GM12878 (cell line): Measurements from ENCODE around the gene SCYGR3. TPM values are rescaled to one million over a fixed set of nuclear protein-coding genes. Genes with fewer than 3 reads are reported as not detected.

Experiments used
- ATAC-seq: fragments of 200-7000 bp; cut with Tn5 transposase; 3 replicates; pipeline ENCODE4 v1.9.1; 2020; ENCODE audit warnings: mild to moderate bottlenecking, moderate library complexity
- BruUV-seq: library from RNA; stranded (reverse); fragments of 400-500 nt; replicated peaks from 2 replicates; lab custom pipeline; 2021; lab: Mats Ljungman, UMichigan
- CTCF ChIA-PET: fragments of 300-600 bp; sonication (Branson Sonifier 250); formaldehyde crosslinking; extraction: SDS; loops from one replicate; lab custom pipeline; 2021; ENCODE audit warnings: inconsistent platforms; lab: Yijun Ruan, JAX
- POLR2A ChIA-PET: fragments of 350-600 bp; formaldehyde crosslinking; extraction: SDS; loops from one replicate; lab custom pipeline; 2021; ENCODE audit warnings: inconsistent platforms; lab: Charles Lee
- RAD21 ChIA-PET: fragments of 300-600 bp; sonication (Branson Sonifier 250); formaldehyde crosslinking; loops from one replicate; lab custom pipeline; 2023; ENCODE audit warnings: antibody characterized with exemption; ENCODE audit not compliant: unreplicated experiment; lab: Charles Lee
- SMC1A ChIA-PET: fragments of 300-600 bp; sonication (Branson Sonifier 250); formaldehyde crosslinking; loops from one replicate; lab custom pipeline; 2023; ENCODE audit not compliant: unreplicated experiment, uncharacterized antibody; lab: Charles Lee
- DNase-seq: peaks from one replicate; pipeline ENCODE4 v3.0.0-alpha.2; 2011; ENCODE audit warnings: low read depth, low spot score
- FAIRE-seq: peaks from 3 replicates; lab custom pipeline; 2011; peaks lifted over from hg19 to GRCh38; lab: Jason Lieb, UNC
- H2AFZ ChIP-seq: 2 replicates; pipeline ENCODE4 v1.6.0; 2011; ENCODE audit warnings: low read depth, low read length, control low read depth; ENCODE audit not compliant: control insufficient read depth
- H3K27ac ChIP-seq: 2 replicates; pipeline ENCODE4 v1.5.1; 2011; ENCODE audit warnings: control low read depth; ENCODE audit not compliant: control insufficient read depth, insufficient read depth
- H3K27me3 ChIP-seq, 2 experiments: replicated peaks in 1 of 2; 2 replicates each; pipeline versions ENCODE4 v1.6.0 to v1.6.1; 2011; ENCODE audit warnings: low read length in 1 of 2; ENCODE audit not compliant: control insufficient read depth in 2 of 2, insufficient read depth in 2 of 2
- H3K36me3 ChIP-seq, 2 experiments: 2 replicates each; pipeline ENCODE4 v1.5.1; 2011; ENCODE audit warnings: low read length in 1 of 2; ENCODE audit not compliant: control insufficient read depth in 2 of 2, insufficient read depth in 2 of 2
- H3K4me1 ChIP-seq: 2 replicates; pipeline ENCODE4 v1.6.1; 2011; ENCODE audit warnings: mild to moderate bottlenecking, low read length, moderate library complexity, mixed read lengths; ENCODE audit not compliant: control insufficient read depth, insufficient read depth
- H3K4me2 ChIP-seq: 2 replicates; pipeline ENCODE4 v1.6.0; 2011; ENCODE audit warnings: control low read depth; ENCODE audit not compliant: control insufficient read depth, insufficient read depth
- H3K4me3 ChIP-seq: fragments of 200-600 bp; sonication (generic); 2 replicates; pipeline ENCODE4 v1.5.1; 2016
- H3K79me2 ChIP-seq: 2 replicates; pipeline ENCODE4 v1.6.0; 2011; ENCODE audit warnings: low read length; ENCODE audit not compliant: control insufficient read depth, insufficient read depth
- H3K9ac ChIP-seq: 2 replicates; pipeline ENCODE4 v1.8.0; 2011; ENCODE audit warnings: low read length, control low read depth, mixed read lengths; ENCODE audit not compliant: control insufficient read depth, insufficient read depth
- H3K9me3 ChIP-seq: replicated peaks from 3 replicates; pipeline ENCODE4 v1.5.1; 2011; ENCODE audit warnings: mild to moderate bottlenecking, low read length; ENCODE audit not compliant: control insufficient read depth, insufficient read depth
- H4K20me1 ChIP-seq: 2 replicates; pipeline ENCODE4 v1.6.0; 2011; ENCODE audit not compliant: control insufficient read depth, insufficient read depth
- CREB1 ChIP-seq: IDR thresholded peaks from 2 replicates; pipeline ENCODE4 v1.6.1; 2012; ENCODE audit warnings: low read depth, mild to moderate bottlenecking, inconsistent platforms
- IRF4 ChIP-seq: IDR thresholded peaks from 2 replicates; pipeline ENCODE4 v1.6.1; 2011; ENCODE audit warnings: low read depth, low read length
- KLF5 ChIP-seq: fragments of 450-650 bp; IDR thresholded peaks from 2 replicates; pipeline ENCODE4 v1.6.1; 2014; ENCODE audit warnings: mild to moderate bottlenecking; ENCODE audit not compliant: partially characterized antibody
- NR2C2 ChIP-seq: IDR thresholded peaks from 2 replicates; pipeline ENCODE4 v1.6.1; 2011; ENCODE audit warnings: borderline replicate concordance, low read depth; ENCODE audit not compliant: control insufficient read depth, insufficient read length
- SRF ChIP-seq, 2 experiments: IDR thresholded peaks; 2 replicates each; pipeline ENCODE4 v1.6.1; 2011; ENCODE audit warnings: low read depth in 2 of 2, low read length in 2 of 2, mild to moderate bottlenecking in 1 of 2, moderate library complexity in 1 of 2
- TAF1 ChIP-seq: IDR thresholded peaks from 2 replicates; pipeline ENCODE4 v1.6.1; 2011; ENCODE audit warnings: mild to moderate bottlenecking, low read depth, low read length, borderline replicate concordance
- USF1 ChIP-seq: IDR thresholded peaks from 2 replicates; pipeline ENCODE4 v1.6.1; 2011; ENCODE audit warnings: borderline replicate concordance, low read depth, mild to moderate bottlenecking, moderate library complexity, mixed read lengths, low read length; ENCODE audit not compliant: insufficient read depth; ENCODE audit errors: extremely low read length
- WGBS: methylation state at CpG from one replicate; pipeline ENCODE4 v1.1.6; 2016; ENCODE audit warnings: low lambda C conversion rate; ENCODE audit not compliant: insufficient replicate concordance, insufficient coverage; ENCODE audit errors: missing lambda C conversion rate; 5-methylcytosine and 5-hydroxymethylcytosine counted together
- in situ Hi-C: fragments of 300-500 bp; cut with MboI; formaldehyde crosslinking; loops from 9 replicates; pipeline ENCODE4 v1.14.3; 2018; ENCODE audit warnings: mixed read lengths
- intact Hi-C: fragments of 100-400 bp; cut with micrococcal nuclease; formaldehyde crosslinking; loops from one replicate; pipeline ENCODE4 v1.14.2; 2022; ENCODE audit not compliant: unreplicated experiment
- polyA plus RNA-seq, 11 experiments: library from polyadenylated mRNA; depleted of rRNA in 4 of 11; unstranded in 6 of 11; stranded (reverse) in 5 of 11; fragments of >200 nt; fragmentation: Nextera tagmentation in 4 of 11; fragmentation: Illumina TruSeq in 1 of 11; extraction: Ambion mirVana in 4 of 11; extraction: Trizol in 1 of 11; gene quantifications; 1 replicate in 1 of 11; 2 replicates in 10 of 11; pipeline versions ENCODE4 v1.2.1 to v1.2.3, GENCODE V29; 2011 to 2016; ENCODE audit warnings: inconsistent platforms in 2 of 11, missing spikeins in 2 of 11, low read depth in 1 of 11
- total RNA-seq, 4 experiments: library from RNA; depleted of rRNA in 3 of 4; stranded (reverse); fragments of >200 nt in 3 of 4; fragmentation: Illumina TruSeq in 1 of 4; extraction: Trizol in 1 of 4; gene quantifications; 2 replicates each; pipeline versions ENCODE4 v1.2.1 to v1.2.3, GENCODE V29; 2013 to 2021

The SCYGR3 gene
- total and polyA plus RNA-seq, 10 of the 15 experiments (the other 5 are each of a cell fraction or from before 2014, with no cell fraction given) = not detected

- Histone ChIP-seq H3K4me1 (no peaks in the 10 kb centered on the region), H3K27ac (no peak overlapping the region), H3K36me3 (no peaks in the 10 kb centered on the region), H3K9me3 (no peaks in the 10 kb centered on the region), H3K4me3 (no peak overlapping the region), H3K4me2 (no peak overlapping the region), H3K79me2 (no peaks in the 10 kb centered on the region), H3K27me3 (no peaks in the 10 kb centered on the region), H3K9ac (no peak overlapping the region), H2AFZ (no peak overlapping the region), H4K20me1 (no peaks in the 10 kb centered on the region)
- intact Hi-C loops = no loop called here
- FAIRE-seq (no peak), DNase-seq (no peak), ATAC-seq (no peak)
- TF ChIP-seq KLF5 (no peak), IRF4 (no peak), CREB1 (no peak), TAF1 (no peak), NR2C2 (no peak), USF1 (no peak), SRF (IDR thresholded peaks at IDR 0.05; ENCODE audit: low read depth in 2 of 2, low read length in 2 of 2) (no peak)
- CTCF ChIA-PET = interaction anchor here (1.6 kb wide), 1 partner anchor 219 kb away, joined by 4 read pairs; no protein-coding TSS in a partner anchor
- in situ Hi-C loops = no loop called here
- POLR2A ChIA-PET = no interaction called here
- SMC1A ChIA-PET = no interaction called here
- RAD21 ChIA-PET = interaction anchor here (0.5 kb wide), 1 partner anchor 222 kb away, joined by 3 read pairs; no protein-coding TSS in a partner anchor
- BruUV-seq = no TSS peak
- WGBS = 36% methylated on average over 2 of the region's 2 CpGs
Observed at GRCh38 chr2:227625420-227625819, 10.8 kb upstream of the SCYGR3 start.
